Measurements from ENCODE around the gene SPRED2.

SPRED2 gene

DNA sequence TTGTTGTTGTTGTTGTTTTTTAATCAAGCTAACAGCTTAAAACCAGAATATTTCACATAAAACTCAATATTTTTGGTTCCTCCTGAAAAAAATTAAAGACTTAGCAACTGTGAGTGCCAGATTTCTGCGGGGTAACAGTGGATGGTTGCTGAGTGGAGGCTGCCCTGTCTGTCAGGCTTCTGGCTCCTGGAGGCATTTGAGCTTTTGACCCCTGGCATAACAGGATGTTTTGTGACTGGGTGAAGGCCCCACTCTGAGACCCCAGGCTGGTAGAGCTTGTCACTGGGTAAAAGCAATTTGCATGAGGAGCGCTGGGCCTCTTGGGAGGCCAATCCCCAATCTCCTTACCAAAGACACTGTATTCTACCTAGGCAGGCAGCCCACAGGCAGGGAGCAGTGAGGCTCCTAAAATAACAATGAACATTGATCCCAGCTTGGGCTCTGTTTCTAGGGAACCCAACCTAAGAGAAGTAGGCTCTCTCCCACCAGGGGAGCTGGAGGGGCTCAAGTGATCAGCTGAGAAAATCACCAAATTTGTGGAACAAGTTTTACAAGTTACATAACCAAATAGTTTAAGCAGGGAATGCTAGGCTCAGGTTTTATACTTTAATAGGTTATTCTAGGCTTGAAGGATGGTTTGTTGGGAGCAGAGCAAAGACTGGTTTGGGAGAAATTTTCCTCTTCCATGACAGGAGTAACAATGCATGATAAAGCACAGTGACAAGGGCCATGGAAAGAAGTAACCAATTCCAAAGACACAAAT, 5.9 kb upstream of the SPRED2 start:
- DNase-seq, result no peak

DNA sequence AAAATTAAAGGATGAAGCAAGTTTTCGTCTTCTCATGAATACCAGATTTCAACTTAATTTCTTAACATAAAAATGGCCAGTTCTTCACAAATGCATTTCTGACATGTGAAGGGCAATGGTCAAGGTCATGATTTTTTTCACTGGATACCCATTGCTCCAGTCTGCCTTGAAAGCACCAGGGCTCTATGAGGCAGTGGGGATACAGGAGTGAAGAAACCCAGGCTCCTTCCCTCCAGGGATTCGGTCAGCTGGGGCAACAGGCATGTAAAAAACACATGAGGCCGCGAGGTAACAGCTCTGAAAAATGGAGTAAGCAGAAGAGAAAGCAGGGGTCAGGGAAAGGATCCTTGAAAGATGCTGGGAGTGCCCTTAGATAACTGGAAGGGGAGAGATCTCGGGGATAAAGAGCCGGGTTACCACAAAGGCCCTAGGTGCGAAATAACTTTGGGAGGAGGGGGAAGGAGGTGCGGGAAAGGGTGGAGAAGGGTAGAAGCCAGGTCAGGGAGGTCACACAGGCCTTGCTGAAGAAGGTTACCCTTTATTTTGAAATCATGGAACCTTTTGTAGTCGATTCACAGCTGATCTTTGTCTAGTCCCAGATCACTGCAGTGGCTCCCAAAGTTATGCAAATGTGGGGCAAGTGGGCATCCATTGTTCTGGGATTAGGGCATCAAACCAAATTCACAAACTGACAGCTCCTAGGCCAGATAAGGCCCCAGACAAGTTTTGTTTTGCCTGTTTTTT, 5.2 kb upstream of the SPRED2 start:
- DNase-seq, result no peak

GRCh38 chr2:65436824-65437221, 4.4 kb upstream of the SPRED2 start:
- DNase-seq, result peak; percentile 15

- peak; percentile 29 for DNase-seq
Measured at GRCh38 chr2:65436169-65436823, 3.9 kb upstream of the SPRED2 start.

DNA sequence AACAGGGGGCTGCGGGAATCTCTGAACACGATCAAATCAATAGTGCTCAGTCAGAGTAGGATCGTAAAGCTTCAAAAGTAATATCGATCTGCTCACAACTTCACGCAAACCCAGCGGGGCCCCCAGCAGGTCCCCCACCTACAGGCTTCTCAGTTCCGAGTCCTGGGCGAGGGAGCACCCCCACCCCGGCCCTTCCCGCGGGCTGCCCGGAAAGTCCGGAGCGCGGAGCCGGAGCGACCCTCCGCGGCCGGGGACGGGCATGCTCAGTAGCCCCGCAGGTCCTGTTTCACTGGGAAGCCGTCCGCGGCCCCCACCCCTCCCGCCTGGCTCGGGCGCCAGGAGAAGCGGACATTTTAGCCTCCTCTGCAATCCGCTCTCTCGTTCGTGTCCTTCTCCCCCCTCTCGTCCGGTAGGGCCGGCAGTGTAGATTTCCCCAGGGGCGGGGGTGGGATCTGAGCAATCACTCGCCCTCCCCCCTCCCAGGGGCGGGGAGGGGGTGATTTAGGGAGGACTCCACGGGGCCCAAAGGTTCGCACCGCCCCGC, 3.3 kb upstream of the SPRED2 start:
- DNase-seq, result peak; percentile 58

- DNase-seq, result no peak
Measured at GRCh38 chr2:65434592-65435241, 2.3 kb upstream of the SPRED2 start.

- peak; percentile 38 for DNase-seq
Measured at GRCh38 chr2:65431421-65432226, 775 bp downstream of the SPRED2 start.

GRCh38 chr2:65430603-65431420, 1.6 kb downstream of the SPRED2 start:
- peak; percentile 64 for DNase-seq

- DNase-seq, result no peak
Measured at GRCh38 chr2:65429786-65430602, 2.4 kb downstream of the SPRED2 start.

GRCh38 chr2:65427532-65427931, 4.9 kb downstream of the SPRED2 start:
- DNase-seq, result no peak

GRCh38 chr2:65425276-65425675, 7.1 kb downstream of the SPRED2 start:
- DNase-seq, result no peak

- no peak for DNase-seq
Measured at GRCh38 chr2:65424391-65424790, 8.0 kb downstream of the SPRED2 start.

GRCh38 chr2:65421432-65421748, 11.0 kb downstream of the SPRED2 start:
- DNase-seq, result no peak

DNA sequence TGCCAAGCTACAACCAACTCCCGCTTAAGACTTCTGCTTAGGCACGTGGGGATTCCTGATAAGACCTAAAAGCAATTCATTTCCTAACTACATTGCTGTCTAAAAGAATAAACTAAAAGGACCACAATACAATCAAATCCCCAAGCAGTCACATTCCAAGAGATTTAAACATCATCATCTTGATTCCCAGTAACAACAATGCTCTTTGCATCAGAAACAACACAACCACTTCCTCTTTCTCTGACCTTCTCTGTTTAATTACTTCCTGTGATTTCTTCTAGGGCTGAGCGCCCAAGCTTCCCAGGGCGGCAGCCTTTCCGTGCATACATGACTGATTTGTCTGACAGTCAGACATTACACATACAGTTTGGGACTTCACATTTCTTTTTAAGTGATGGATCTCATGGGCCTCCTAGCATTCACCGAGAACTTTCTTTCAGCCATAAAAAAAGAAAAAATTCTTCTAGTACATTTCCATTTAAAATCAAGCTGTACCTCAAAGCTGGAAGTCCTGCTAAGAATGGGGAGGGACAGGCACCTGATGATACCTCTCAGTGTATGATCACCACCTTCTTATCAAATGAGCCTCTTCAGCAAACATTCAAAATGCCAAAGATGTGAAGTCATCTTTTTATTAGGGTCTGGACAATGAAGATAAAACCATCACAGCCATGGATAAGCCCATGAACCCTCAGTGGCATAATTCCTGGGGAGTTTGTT, 11.5 kb downstream of the SPRED2 start:
- no peak for DNase-seq

DNA sequence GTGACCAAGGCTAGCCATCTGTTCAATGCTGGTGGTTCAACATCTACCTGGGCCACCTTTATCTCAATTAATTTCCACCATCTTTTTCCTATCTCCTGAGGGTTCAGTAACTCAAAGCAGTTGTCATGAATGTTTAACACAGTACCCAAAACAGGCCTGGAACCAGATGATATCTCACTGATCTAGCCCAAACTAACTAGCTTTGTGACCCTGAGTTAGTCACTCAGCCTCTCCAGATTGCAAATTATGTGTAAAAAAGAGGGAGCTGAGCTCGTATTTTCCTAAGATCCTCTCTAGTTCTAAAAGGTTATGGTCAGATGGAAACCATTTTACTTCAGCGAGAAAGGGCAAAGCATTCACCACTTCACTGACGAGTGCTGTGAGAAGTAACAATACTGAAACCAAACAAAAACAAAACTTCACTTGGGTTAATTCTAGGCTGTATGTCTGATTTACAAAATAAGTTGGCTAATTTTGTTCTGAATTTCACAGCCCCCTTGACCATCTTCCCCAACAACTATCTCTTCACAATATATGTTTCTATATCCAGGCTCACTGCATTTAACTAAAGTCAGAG, 14.8 kb downstream of the SPRED2 start:
- no peak for DNase-seq

- no peak for DNase-seq
Measured at GRCh38 chr2:65416945-65417344, 15.5 kb downstream of the SPRED2 start.

DNA sequence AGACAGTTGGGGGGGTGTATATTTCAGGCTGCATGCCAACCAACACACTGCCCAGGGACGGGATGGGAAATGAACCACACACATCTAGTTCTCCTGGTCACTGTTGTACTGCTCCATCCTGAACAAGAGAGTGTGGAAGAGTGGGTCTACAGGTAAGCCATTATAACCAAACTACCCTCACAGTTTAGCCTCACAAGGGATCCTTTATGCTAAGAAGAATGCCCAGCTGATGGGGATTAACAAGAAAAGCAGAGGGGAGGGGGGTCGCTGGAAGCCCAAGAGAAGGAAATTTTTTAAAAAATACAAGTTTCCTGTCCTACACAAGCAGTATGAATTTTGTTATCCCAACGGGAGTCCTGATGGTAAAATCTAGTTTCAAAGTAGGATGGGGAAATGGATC, 16.1 kb downstream of the SPRED2 start:
- no peak for DNase-seq

DNA sequence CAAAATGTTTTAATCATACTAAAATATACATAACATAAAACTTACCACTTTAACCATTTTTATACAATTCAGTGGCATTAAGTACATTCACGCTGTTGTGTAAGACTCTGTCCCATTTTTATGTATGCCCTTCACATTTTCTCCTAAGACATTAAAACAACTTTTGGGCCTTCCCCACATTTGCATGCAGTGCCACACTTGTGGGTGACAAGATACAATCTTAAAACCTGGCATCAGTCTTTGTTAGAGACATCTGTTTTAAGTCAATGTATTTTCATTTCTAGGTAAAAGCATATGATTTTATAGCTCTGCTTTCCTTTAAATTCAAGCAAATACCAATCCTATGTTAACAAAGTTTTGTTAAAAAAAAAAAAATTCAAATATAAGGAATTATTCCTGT, 17.3 kb downstream of the SPRED2 start:
- DNase-seq, result no peak

- DNase-seq, result no peak
Measured at GRCh38 chr2:65413610-65414009, 18.8 kb downstream of the SPRED2 start.

- no peak for DNase-seq
Measured at GRCh38 chr2:65413106-65413505, 19.3 kb downstream of the SPRED2 start.
